Measurements from ENCODE around the gene FILIP1L. TPM values are rescaled to one million over a fixed set of nuclear protein-coding genes. Genes with fewer than 3 reads are reported as not detected.

The FILIP1L gene
- total RNA-seq, 1 donor from 2014 or later = 19.1 TPM

- Mint-ChIP-seq H3K27ac (ENCODE audit: unreplicated experiment) (no peak overlapping the region), H3K4me3 (ENCODE audit: unreplicated experiment) (no peak overlapping the region), H3K27me3 (ENCODE audit: unreplicated experiment) (no peaks in the 10 kb centered on the region), H3K4me1 (ENCODE audit: unreplicated experiment) (no peaks in the 10 kb centered on the region), H3K36me3 (ENCODE audit: low read depth, unreplicated experiment) (no peaks in the 10 kb centered on the region), H3K9me3 (ENCODE audit: unreplicated experiment) (no peaks in the 10 kb centered on the region)
- TF ChIP-seq CTCF (IDR thresholded peaks at IDR 0.05; ENCODE audit: unreplicated experiment) = no peak
- no peak for DNase-seq (ENCODE audit: low spot score)
Measured at GRCh38 chr3:99909714-99910495, 204.4 kb downstream of the FILIP1L start.

DNA sequence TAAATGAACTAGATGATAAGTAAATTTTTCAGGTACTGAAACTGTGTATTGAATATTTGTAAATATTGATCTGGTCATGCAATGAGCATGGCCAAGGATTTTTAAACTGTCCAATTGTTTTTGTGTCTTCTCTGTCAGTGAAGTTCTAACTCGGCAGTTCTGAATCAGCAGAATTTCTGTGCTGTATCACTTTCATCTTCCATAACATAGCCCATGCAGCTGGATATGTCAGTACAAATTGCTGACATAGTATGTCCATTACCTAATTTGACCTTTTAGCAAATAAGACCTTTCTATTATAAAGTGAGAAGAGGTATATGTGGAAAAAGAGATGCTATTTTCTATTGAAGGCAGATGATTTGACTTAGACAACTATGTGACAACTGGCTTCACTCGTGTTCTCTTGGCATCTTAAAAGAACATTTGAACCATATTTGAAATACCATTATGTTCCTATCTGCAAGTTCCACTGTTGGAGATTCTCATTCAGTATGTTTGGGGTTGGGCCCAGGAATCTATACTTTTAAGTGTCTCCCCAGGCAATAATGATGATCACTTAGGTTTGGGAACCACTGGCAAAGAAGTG lies 206.2 kb downstream of the FILIP1L start:
- Mint-ChIP-seq H3K9me3 (ENCODE audit: unreplicated experiment) (no peaks in the 10 kb centered on the region), H3K27me3 (ENCODE audit: unreplicated experiment) (no peaks in the 10 kb centered on the region), H3K4me1 (ENCODE audit: unreplicated experiment) (no peaks in the 10 kb centered on the region), H3K36me3 (ENCODE audit: low read depth, unreplicated experiment) (no peaks in the 10 kb centered on the region), H3K27ac (ENCODE audit: unreplicated experiment) (no peak overlapping the region), H3K4me3 (ENCODE audit: unreplicated experiment) (no peak overlapping the region)
- no peak for TF ChIP-seq CTCF (IDR thresholded peaks at IDR 0.05; ENCODE audit: unreplicated experiment)
- no peak for DNase-seq (ENCODE audit: low spot score)

- no peak for DNase-seq (ENCODE audit: low spot score)
- no peaks in the 10 kb centered on the region for H3K27me3 Mint-ChIP-seq (ENCODE audit: unreplicated experiment)
- no peaks in the 10 kb centered on the region for H3K9me3 Mint-ChIP-seq (ENCODE audit: unreplicated experiment)
- H3K4me3 Mint-ChIP-seq (ENCODE audit: unreplicated experiment) = no peak overlapping the region
- TF ChIP-seq CTCF (IDR thresholded peaks at IDR 0.05; ENCODE audit: unreplicated experiment) = no peak
- H3K27ac Mint-ChIP-seq (ENCODE audit: unreplicated experiment) = no peak overlapping the region
- H3K4me1 Mint-ChIP-seq (ENCODE audit: unreplicated experiment) = no peaks in the 10 kb centered on the region
- no peaks in the 10 kb centered on the region for H3K36me3 Mint-ChIP-seq (ENCODE audit: low read depth, unreplicated experiment)
Measured at GRCh38 chr3:99903869-99904268, 210.4 kb downstream of the FILIP1L start.

DNA sequence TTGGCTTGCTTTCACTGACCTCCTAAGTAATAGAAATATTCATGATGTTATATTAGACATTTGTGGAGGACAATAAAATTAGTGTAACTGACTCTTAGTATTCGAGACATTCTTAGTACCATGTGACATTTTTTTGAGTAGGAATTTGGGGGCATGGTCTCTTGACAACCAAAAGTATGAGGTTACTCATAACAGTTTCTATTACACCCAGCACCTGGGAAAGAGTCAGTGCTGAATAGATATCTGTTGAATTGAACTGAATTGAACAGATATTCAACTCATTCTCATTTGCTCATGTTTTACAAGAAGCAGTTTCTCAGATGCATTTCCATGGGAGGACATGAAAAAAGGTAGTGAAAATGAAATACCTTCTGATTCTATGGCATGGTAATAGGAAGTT lies 212.2 kb downstream of the FILIP1L start:
- H3K9me3 Mint-ChIP-seq (ENCODE audit: unreplicated experiment) = no peaks in the 10 kb centered on the region
- H3K27me3 Mint-ChIP-seq (ENCODE audit: unreplicated experiment) = no peaks in the 10 kb centered on the region
- no peak overlapping the region for H3K4me3 Mint-ChIP-seq (ENCODE audit: unreplicated experiment)
- TF ChIP-seq CTCF (IDR thresholded peaks at IDR 0.05; ENCODE audit: unreplicated experiment) = no peak
- no peak overlapping the region for H3K27ac Mint-ChIP-seq (ENCODE audit: unreplicated experiment)
- no peaks in the 10 kb centered on the region for H3K4me1 Mint-ChIP-seq (ENCODE audit: unreplicated experiment)
- no peak for DNase-seq (ENCODE audit: low spot score)
- no peaks in the 10 kb centered on the region for H3K36me3 Mint-ChIP-seq (ENCODE audit: low read depth, unreplicated experiment)

Data from endothelial cell (in vitro differentiated cells).